Left kidney (tissue), 2 donors: Measurements from ENCODE around the gene KLF13. TPM values are rescaled to one million over a fixed set of nuclear protein-coding genes. Genes with fewer than 3 reads are reported as not detected.

Experiments
- DNase-seq: peaks from one replicate; pipeline ENCODE4 v3.0.0-alpha.2; 2013
- polyA plus RNA-seq: library from polyadenylated mRNA; unstranded; fragments of 120-200 nt; gene quantifications from one replicate; pipeline ENCODE4 v1.2.1, GENCODE V29; 2013; ENCODE audit not compliant: insufficient read length

KLF13 gene
- polyA plus RNA-seq, 1 donor, result 70.1 TPM

- no peak for DNase-seq
Measured at GRCh38 chr15:31313223-31313622, 13.4 kb upstream of the KLF13 start.

GRCh38 chr15:31314380-31314779 is 12.3 kb upstream of the KLF13 start:
- no peak for DNase-seq

- no peak for DNase-seq
Measured at GRCh38 chr15:31316135-31316795, 10.4 kb upstream of the KLF13 start.

GRCh38 chr15:31317017-31317416 is 9.6 kb upstream of the KLF13 start:
- no peak for DNase-seq

GRCh38 chr15:31317421-31318327 is 9.0 kb upstream of the KLF13 start:
- no peak for DNase-seq

GRCh38 chr15:31318429-31318828 is 8.2 kb upstream of the KLF13 start:
- DNase-seq, result no peak

GRCh38 chr15:31320022-31320421 is 6.6 kb upstream of the KLF13 start:
- DNase-seq, result no peak

GRCh38 chr15:31321418-31321817 is 5.2 kb upstream of the KLF13 start:
- DNase-seq, result no peak

GRCh38 chr15:31322504-31322903 is 4.1 kb upstream of the KLF13 start:
- no peak for DNase-seq

- no peak for DNase-seq
Measured at GRCh38 chr15:31323627-31324026, 3.0 kb upstream of the KLF13 start.

- DNase-seq, result no peak
Measured at GRCh38 chr15:31324186-31324585, 2.4 kb upstream of the KLF13 start.

- DNase-seq, result no peak
Measured at GRCh38 chr15:31324806-31325594, 1.6 kb upstream of the KLF13 start.

- DNase-seq, result peak; percentile 81
Measured at GRCh38 chr15:31325595-31326155, 960 bp upstream of the KLF13 start.

- DNase-seq, result no peak
Measured at GRCh38 chr15:31326875-31327668, 437 bp downstream of the KLF13 start.

GRCh38 chr15:31327669-31328427 is 1.2 kb downstream of the KLF13 start:
- no peak for DNase-seq

GRCh38 chr15:31328428-31328968 is 1.9 kb downstream of the KLF13 start:
- no peak for DNase-seq

GRCh38 chr15:31328969-31329639 is 2.5 kb downstream of the KLF13 start:
- no peak for DNase-seq

GRCh38 chr15:31329640-31330010 is 3.0 kb downstream of the KLF13 start:
- no peak for DNase-seq

GRCh38 chr15:31330111-31330785 is 3.6 kb downstream of the KLF13 start:
- no peak for DNase-seq
